ENCODE measurements around the gene KIAA0586.

- TF ChIP-seq CTCF (IDR thresholded peaks at IDR 0.05) = no peak
- TF ChIP-seq POLR2A (IDR thresholded peaks at IDR 0.05) = no peak
Measured at GRCh38 chr14:58584383-58584782, 156.9 kb downstream of the KIAA0586 start.
